Measurements from ENCODE around the gene PDE3A.

- TF ChIP-seq CTCF (conservative IDR thresholded peaks at IDR 0.05) (no peak), ZFX (IDR thresholded peaks at IDR 0.05) (no peak)
These were observed 156.8 kb downstream of the PDE3A start for GRCh38 chr12:20525064-20525610.
